HepG2 (cell line): ENCODE data around the gene EMILIN3. TPM values are rescaled to one million over a fixed set of nuclear protein-coding genes. Genes with fewer than 3 reads are reported as not detected.
A peak's percentile ranks its signal among the peaks of the same experiment; 100 is the strongest.

ENCODE experiments used
- ATF3 ChIP-seq: sonication (generic); formaldehyde crosslinking; IDR thresholded peaks from 2 replicates; pipeline ENCODE4 v1.4.0; 2020; ENCODE audit warnings: missing genetic modification reagents
- EP300 ChIP-seq, 3 experiments: sonication (generic) in 1 of 3; formaldehyde crosslinking in 1 of 3; IDR thresholded peaks; 2 replicates each; pipeline versions ENCODE4 v1.5.1 to v1.6.1; 2011 to 2020; ENCODE audit warnings: low read depth in 2 of 3, low read length in 2 of 3, borderline replicate concordance in 1 of 3, improper control_type of control experiment in 1 of 3, mild to moderate bottlenecking in 1 of 3, missing genetic modification reagents in 1 of 3, moderate library complexity in 1 of 3
- FLYWCH1 ChIP-seq: sonication (generic); formaldehyde crosslinking; IDR thresholded peaks from 2 replicates; pipeline ENCODE4 v1.8.1; 2023; ENCODE audit warnings: mild to moderate bottlenecking, missing genetic modification reagents
- HNF1B ChIP-seq: sonication (generic); formaldehyde crosslinking; IDR thresholded peaks from 2 replicates; pipeline ENCODE4 v1.5.1; 2020; ENCODE audit warnings: mild to moderate bottlenecking, moderate library complexity, missing genetic modification reagents
- KAT7 ChIP-seq: IDR thresholded peaks from 2 replicates; pipeline ENCODE4 v1.6.1; 2018; ENCODE audit warnings: borderline replicate concordance, missing compliant biosample characterization
- NFKB2 ChIP-seq: sonication (generic); formaldehyde crosslinking; IDR thresholded peaks from 2 replicates; pipeline ENCODE4 v1.4.0; 2020; ENCODE audit warnings: missing genetic modification reagents, borderline replicate concordance
- PHF20 ChIP-seq: sonication (generic); formaldehyde crosslinking; IDR thresholded peaks from 2 replicates; pipeline ENCODE4 v1.5.0; 2020; ENCODE audit warnings: mild to moderate bottlenecking, missing genetic modification reagents
- POLR2AphosphoS2 ChIP-seq: IDR thresholded peaks from 2 replicates; pipeline ENCODE4 v1.6.1; 2011; ENCODE audit warnings: low read depth, low read length, improper control_type of control experiment
- RNF2 ChIP-seq: fragments of 450-650 bp; conservative IDR thresholded peaks from 2 replicates; pipeline ENCODE4 v1.6.1; 2016; ENCODE audit warnings: low read depth
- RXRB ChIP-seq: IDR thresholded peaks from 2 replicates; pipeline ENCODE4 v1.6.1; 2016; ENCODE audit warnings: borderline replicate concordance, missing genetic modification reagents, missing compliant biosample characterization
- SKIL ChIP-seq: sonication (generic); formaldehyde crosslinking; IDR thresholded peaks from 2 replicates; pipeline ENCODE4 v1.8.0; 2022; ENCODE audit warnings: missing genetic modification reagents, mild to moderate bottlenecking, moderate library complexity, borderline replicate concordance
- SMAD9 ChIP-seq: sonication (generic); formaldehyde crosslinking; IDR thresholded peaks from 2 replicates; pipeline ENCODE4 v1.5.1; 2020; ENCODE audit warnings: mild to moderate bottlenecking, missing genetic modification reagents
- ZNF207 ChIP-seq: fragments of 450-650 bp; IDR thresholded peaks from 2 replicates; pipeline ENCODE4 v1.6.1; 2016; ENCODE audit warnings: antibody characterized with exemption, borderline replicate concordance
- ZNF292 ChIP-seq: sonication (generic); formaldehyde crosslinking; IDR thresholded peaks from 2 replicates; pipeline ENCODE4 v1.8.1; 2022; ENCODE audit warnings: mild to moderate bottlenecking, low read depth, missing genetic modification reagents, borderline replicate concordance
- ZNF317 ChIP-seq: sonication (generic); formaldehyde crosslinking; IDR thresholded peaks from 2 replicates; pipeline ENCODE4 v1.5.0; 2020; ENCODE audit warnings: mild to moderate bottlenecking, missing genetic modification reagents
- ZNF501 ChIP-seq: sonication (generic); formaldehyde crosslinking; IDR thresholded peaks from 2 replicates; pipeline ENCODE4 v1.5.1; 2020; ENCODE audit warnings: mild to moderate bottlenecking, moderate library complexity, missing genetic modification reagents
- ZNF564 ChIP-seq: sonication (generic); formaldehyde crosslinking; IDR thresholded peaks from 2 replicates; pipeline ENCODE4 v1.8.1; 2023; ENCODE audit warnings: mild to moderate bottlenecking, missing genetic modification reagents
- ZNF720 ChIP-seq: sonication (generic); formaldehyde crosslinking; IDR thresholded peaks from 2 replicates; pipeline ENCODE4 v1.4.0; 2020; ENCODE audit warnings: missing genetic modification reagents
- polyA plus RNA-seq, 8 experiments: library from polyadenylated mRNA; depleted of rRNA in 3 of 8; stranded (reverse) in 7 of 8; unstranded in 1 of 8; fragments of >200 nt; fragmentation: Illumina TruSeq in 4 of 8; extraction: Trizol in 4 of 8; gene quantifications; 2 replicates each; pipeline versions ENCODE4 v1.2.1 to v1.2.3, GENCODE V29; 2011 to 2016; ENCODE audit warnings: low read depth in 4 of 8, missing spikeins in 1 of 8, mixed read lengths in 1 of 8; ENCODE audit not compliant: insufficient read depth in 1 of 8
- total RNA-seq, 5 experiments: library from RNA; depleted of rRNA; stranded (reverse); fragments of >200 nt; fragmentation: Illumina TruSeq; extraction: Trizol; gene quantifications; 2 replicates each; pipeline ENCODE4 v1.2.3, GENCODE V29; 2016; ENCODE audit warnings: low read depth in 1 of 5
- TF ChIP-seq, protein P1 (sequence below): IDR thresholded peaks from 2 replicates; pipeline ENCODE4 v1.6.1; 2016; ENCODE audit warnings: low read depth, control low read depth
- TF ChIP-seq, protein P2 (sequence below): sonication (generic); formaldehyde crosslinking; IDR thresholded peaks from 2 replicates; pipeline ENCODE4 v1.4.0; 2020; ENCODE audit warnings: mild to moderate bottlenecking, low read depth, missing genetic modification reagents
- TF ChIP-seq, protein P3 (sequence below): IDR thresholded peaks from 2 replicates; pipeline ENCODE4 v1.6.1; 2016; ENCODE audit warnings: missing compliant biosample characterization, missing genetic modification reagents, borderline replicate concordance

The EMILIN3 gene
- total and polyA plus RNA-seq, 2 of the 13 experiments (the other 11 are each of a cell fraction or from before 2014, with no cell fraction given), result 0.25 to 0.29 TPM

DNA sequence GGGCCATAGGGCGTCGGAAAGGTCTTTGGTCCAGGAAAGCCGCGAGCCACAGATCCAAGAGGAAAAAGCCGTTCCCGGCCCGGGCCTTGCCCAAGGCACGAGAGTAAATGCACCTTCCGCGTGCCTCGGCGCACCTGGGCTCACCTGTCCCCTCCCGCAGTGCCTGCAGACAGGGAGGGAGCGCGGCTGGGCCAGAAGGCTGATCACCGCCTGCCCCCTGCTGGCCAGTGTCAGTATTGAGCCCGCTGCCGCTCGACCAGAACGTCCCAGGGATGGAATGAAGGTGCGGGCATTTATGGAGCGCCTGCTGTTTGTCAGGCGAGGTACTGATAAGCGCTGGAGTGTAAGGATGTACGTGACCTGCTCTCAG is 26.7 kb downstream of the EMILIN3 start (continued):
- TF ChIP-seq, protein P1, sequence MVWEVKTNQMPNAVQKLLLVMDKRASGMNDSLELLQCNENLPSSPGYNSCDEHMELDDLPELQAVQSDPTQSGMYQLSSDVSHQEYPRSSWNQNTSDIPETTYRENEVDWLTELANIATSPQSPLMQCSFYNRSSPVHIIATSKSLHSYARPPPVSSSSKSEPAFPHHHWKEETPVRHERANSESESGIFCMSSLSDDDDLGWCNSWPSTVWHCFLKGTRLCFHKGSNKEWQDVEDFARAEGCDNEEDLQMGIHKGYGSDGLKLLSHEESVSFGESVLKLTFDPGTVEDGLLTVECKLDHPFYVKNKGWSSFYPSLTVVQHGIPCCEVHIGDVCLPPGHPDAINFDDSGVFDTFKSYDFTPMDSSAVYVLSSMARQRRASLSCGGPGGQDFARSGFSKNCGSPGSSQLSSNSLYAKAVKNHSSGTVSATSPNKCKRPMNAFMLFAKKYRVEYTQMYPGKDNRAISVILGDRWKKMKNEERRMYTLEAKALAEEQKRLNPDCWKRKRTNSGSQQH (CRISPR knock-in tag), result 0 out of 2 replicates have a peak, but pooled peaks have one; percentile 53
- no peak for TF ChIP-seq FLYWCH1 (CRISPR knock-in tag)
- TF ChIP-seq POLR2AphosphoS2, result no peak
- TF ChIP-seq SMAD9 (CRISPR knock-in tag), result no peak
- peak; percentile 99 for TF ChIP-seq ZNF501 (CRISPR knock-in tag)
- TF ChIP-seq ZNF292 (CRISPR knock-in tag), result peak; percentile 56; the same call in 1 of the 2 replicates
- peak; percentile 75; the same call in 1 of the 2 replicates for TF ChIP-seq RXRB
- 0 out of 2 replicates have a peak, but pooled peaks have one; percentile 55 for TF ChIP-seq RNF2
- no peak; the same call in 1 of the 2 replicates for TF ChIP-seq ATF3 (CRISPR knock-in tag)
- no peak for TF ChIP-seq EP300 (IDR thresholded peaks at IDR 0.05; ENCODE audit: low read depth in 2 of 2, low read length in 2 of 2)
- no peak for TF ChIP-seq EP300 (CRISPR knock-in tag; IDR thresholded peaks at IDR 0.05; ENCODE audit: borderline replicate concordance)
- TF ChIP-seq ZNF564, result no peak; the same call in 1 of the 2 replicates
- TF ChIP-seq, protein P2, sequence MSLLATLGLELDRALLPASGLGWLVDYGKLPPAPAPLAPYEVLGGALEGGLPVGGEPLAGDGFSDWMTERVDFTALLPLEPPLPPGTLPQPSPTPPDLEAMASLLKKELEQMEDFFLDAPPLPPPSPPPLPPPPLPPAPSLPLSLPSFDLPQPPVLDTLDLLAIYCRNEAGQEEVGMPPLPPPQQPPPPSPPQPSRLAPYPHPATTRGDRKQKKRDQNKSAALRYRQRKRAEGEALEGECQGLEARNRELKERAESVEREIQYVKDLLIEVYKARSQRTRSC (CRISPR knock-in tag), result no peak
- peak; percentile 80; the same call in 1 of the 2 replicates for TF ChIP-seq NFKB2
- TF ChIP-seq ZNF317 (CRISPR knock-in tag), result no peak
- no peak for TF ChIP-seq KAT7
- TF ChIP-seq ZNF207, result no peak
- no peak for TF ChIP-seq SKIL (CRISPR knock-in tag)
- TF ChIP-seq, protein P3, sequence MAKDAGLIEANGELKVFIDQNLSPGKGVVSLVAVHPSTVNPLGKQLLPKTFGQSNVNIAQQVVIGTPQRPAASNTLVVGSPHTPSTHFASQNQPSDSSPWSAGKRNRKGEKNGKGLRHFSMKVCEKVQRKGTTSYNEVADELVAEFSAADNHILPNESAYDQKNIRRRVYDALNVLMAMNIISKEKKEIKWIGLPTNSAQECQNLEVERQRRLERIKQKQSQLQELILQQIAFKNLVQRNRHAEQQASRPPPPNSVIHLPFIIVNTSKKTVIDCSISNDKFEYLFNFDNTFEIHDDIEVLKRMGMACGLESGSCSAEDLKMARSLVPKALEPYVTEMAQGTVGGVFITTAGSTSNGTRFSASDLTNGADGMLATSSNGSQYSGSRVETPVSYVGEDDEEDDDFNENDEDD, result peak; percentile 64; the same call in 1 of the 2 replicates
- TF ChIP-seq PHF20 (CRISPR knock-in tag), result no peak
- TF ChIP-seq HNF1B (CRISPR knock-in tag), result peak; percentile 96
- no peak for TF ChIP-seq ZNF720
